Suprapubic skin (tissue), 4 donors: ENCODE measurements around the gene RPS8. TPM values are rescaled to one million over a fixed set of nuclear protein-coding genes. Genes with fewer than 3 reads are reported as not detected.
A peak's percentile ranks its signal among the peaks of the same experiment; 100 is the strongest.
"Not testable (repeated sequence)": the region's sequence is repeated elsewhere in the genome, so short reads cannot be mapped to it uniquely, and the experiment has no call there.

Source experiments
- DNase-seq, 2 donors: peaks; one replicate each; pipeline ENCODE4 v3.0.0-alpha.2; 2019; ENCODE audit warnings: low spot score in 2 of 2
- H3K27ac ChIP-seq: fragments of 200-600 bp; sonication (generic); one replicate; pipeline ENCODE4 v1.5.1; 2019
- H3K27me3 ChIP-seq: fragments of 200-600 bp; sonication (generic); one replicate; pipeline ENCODE4 v1.5.1; 2019
- H3K36me3 ChIP-seq: fragments of 200-600 bp; sonication (generic); one replicate; pipeline ENCODE4 v1.5.1; 2019
- H3K4me1 ChIP-seq: fragments of 200-600 bp; sonication (generic); one replicate; pipeline ENCODE4 v1.5.1; 2019
- H3K4me3 ChIP-seq: fragments of 200-600 bp; sonication (generic); one replicate; pipeline ENCODE4 v1.5.1; 2019; ENCODE audit warnings: mild to moderate bottlenecking
- H3K9me3 ChIP-seq: fragments of 200-600 bp; sonication (generic); one replicate; pipeline ENCODE4 v1.5.1; 2019
- CTCF ChIP-seq, 2 donors: fragments of 200-600 bp in 1 of 2; fragments of 450-650 bp in 1 of 2; sonication (generic) in 1 of 2; IDR thresholded peaks; one replicate each; pipeline ENCODE4 v1.5.1; 2016 to 2019; ENCODE audit warnings: antibody characterized with exemption in 2 of 2, mild to moderate bottlenecking in 1 of 2, moderate library complexity in 1 of 2
- EP300 ChIP-seq: sonication (generic); formaldehyde crosslinking; IDR thresholded peaks from one replicate; pipeline ENCODE4 v1.6.1; 2017; ENCODE audit warnings: antibody characterized with exemption
- POLR2A ChIP-seq, 2 donors: fragments of 450-650 bp; IDR thresholded peaks; one replicate each; pipeline ENCODE4 v1.6.1; 2017; ENCODE audit warnings: antibody characterized with exemption in 2 of 2, mild to moderate bottlenecking in 2 of 2, moderate library complexity in 2 of 2
- POLR2AphosphoS5 ChIP-seq, 3 donors: sonication (generic); formaldehyde crosslinking; IDR thresholded peaks; one replicate each; pipeline ENCODE4 v1.6.1; 2017; ENCODE audit warnings: antibody characterized with exemption in 3 of 3
- WGBS: methylation state at CpG from one replicate; pipeline ENCODE4 v1.1.5; 2018; 5-methylcytosine and 5-hydroxymethylcytosine counted together
- total RNA-seq, 4 donors: library from RNA; depleted of rRNA; stranded (reverse); fragments of >200 nt; gene quantifications; one replicate each; pipeline ENCODE4 v1.1.0, GENCODE V29; 2016

RPS8 gene
- total RNA-seq, 4 donors from 2014 or later: 1,858 to 3,271 (median 2,807) TPM

DNA sequence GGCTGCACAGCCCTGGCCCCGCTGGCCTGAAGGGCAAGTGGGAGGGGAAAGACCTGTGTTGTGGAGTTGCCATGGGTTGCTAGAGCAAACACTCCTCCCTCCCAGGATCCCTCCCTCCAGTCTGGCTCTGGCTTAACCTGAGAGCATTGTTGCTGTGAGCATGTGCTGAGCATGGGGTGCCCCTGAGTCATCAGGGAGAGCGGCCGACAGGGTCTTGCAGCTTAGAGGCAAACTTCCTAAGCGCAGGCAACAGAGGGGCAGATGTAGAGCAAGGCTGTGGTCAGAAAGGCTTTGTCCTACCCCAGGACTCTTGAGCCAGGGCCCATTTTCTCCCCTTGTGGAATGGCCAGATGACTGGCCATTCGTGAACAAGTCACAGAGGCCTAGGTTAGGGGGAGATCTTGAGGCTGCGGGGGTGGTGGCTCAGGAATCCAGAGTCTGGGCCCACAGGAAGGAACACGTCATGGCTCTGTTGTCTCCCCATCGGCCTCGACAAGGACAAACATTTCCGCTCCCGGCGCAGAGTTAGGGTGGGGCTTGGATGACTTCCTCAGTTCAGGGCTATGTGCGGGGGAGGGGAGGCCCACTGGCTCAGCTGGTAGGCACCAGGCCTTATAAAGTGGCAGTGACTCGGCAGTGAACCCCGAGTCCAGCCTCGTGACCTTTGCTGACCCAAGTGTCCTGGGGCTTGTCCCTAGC, 32.2 kb downstream of the RPS8 start:
- 0% methylated on average over 9 of the region's 16 CpGs for WGBS
- peak overlapping the region; percentile 94 for H3K27ac ChIP-seq
- no peaks in the 10 kb centered on the region for H3K27me3 ChIP-seq
- TF ChIP-seq POLR2AphosphoS5 (IDR thresholded peaks at IDR 0.05): peak; percentile 68 to 92 (median 84)
- peak; percentile 7 to 55 for TF ChIP-seq POLR2A (IDR thresholded peaks at IDR 0.05)
- no peak for TF ChIP-seq CTCF (IDR thresholded peaks at IDR 0.05)
- TF ChIP-seq EP300: no peak
- peak; percentile 99 for DNase-seq
- peaks cover 83% of the 10 kb centered on the region for H3K4me1 ChIP-seq
- H3K4me3 ChIP-seq: peak overlapping the region; percentile 33
- H3K9me3 ChIP-seq: no peaks in the 10 kb centered on the region
- H3K36me3 ChIP-seq: peaks cover 40% of the 10 kb centered on the region

- peaks cover 32% of the 10 kb centered on the region for H3K36me3 ChIP-seq
- peak in 1 of 2 donors; percentile 51 for TF ChIP-seq POLR2A (IDR thresholded peaks at IDR 0.05)
- TF ChIP-seq POLR2AphosphoS5 (IDR thresholded peaks at IDR 0.05): no peak
- no peak for TF ChIP-seq CTCF (IDR thresholded peaks at IDR 0.05)
- no peak for TF ChIP-seq EP300
- H3K27me3 ChIP-seq: no peaks in the 10 kb centered on the region
- peak within 1 kb of the TSS; percentile 94 for H3K27ac ChIP-seq
- H3K9me3 ChIP-seq: no peaks in the 10 kb centered on the region
- DNase-seq: peak; percentile 93 to 94
- H3K4me3 ChIP-seq: peak within 1 kb of the TSS; percentile 33
- 15% methylated on average over 12 of the region's 23 CpGs for WGBS
- peaks cover 83% of the 10 kb centered on the region for H3K4me1 ChIP-seq
Measured at GRCh38 chr1:44808063-44808937, 33.0 kb downstream of the RPS8 start, which contains the start of gene BTBD19. BTBD19 (plus strand) TSS chr1:44808523; CDS start chr1:44808821, 298 bp downstream.

DNA sequence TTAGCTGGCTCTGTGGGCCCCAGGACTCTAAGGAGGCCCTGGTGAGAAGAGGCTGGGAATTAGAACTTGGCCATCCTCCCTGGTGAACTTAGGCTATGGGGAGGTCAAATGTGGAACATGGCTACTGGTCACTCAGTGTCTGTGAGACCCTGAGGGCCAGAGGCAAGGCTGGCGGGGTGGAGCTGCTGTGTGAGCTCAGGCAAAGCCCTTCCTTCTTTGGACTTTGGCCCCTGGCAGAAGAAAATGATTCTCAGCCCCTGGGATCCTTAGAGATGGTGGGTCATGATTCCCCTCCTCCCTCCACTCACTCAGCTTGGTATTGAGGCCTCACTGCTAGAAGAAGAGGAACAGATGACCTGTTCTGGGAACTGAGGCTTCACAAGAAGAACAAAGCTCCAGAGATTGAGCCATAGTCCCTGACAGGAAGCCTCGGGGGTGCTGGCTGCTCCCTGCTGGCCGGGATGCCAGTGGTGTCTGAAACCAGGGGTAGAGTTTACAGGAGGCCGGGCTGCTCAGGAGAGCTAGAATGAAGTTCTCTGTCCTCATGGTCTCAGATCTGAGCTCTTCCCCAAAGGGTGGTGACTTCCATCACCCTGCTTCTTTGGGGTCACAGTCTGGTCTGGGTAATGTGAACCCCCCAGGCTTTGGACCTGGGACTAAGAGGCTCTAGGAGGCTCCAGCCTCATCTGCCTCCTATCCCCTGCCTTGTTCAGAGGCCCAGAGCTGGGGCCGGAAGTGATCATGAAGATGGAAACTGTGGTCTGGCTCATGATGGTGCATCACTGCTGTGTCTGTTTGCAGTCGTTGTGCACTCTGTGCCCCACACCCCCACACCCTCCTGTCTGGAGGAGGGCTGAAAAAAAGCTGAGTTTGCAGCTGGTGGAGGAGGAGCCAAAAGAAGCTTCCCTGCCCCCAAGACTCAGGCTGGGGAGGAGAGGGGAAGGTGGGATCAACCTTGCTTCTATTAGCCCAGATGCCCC, 33.9 kb downstream of the RPS8 start:
- peak overlapping the region; percentile 33 for H3K4me3 ChIP-seq
- H3K27me3 ChIP-seq: no peaks in the 10 kb centered on the region
- DNase-seq: peak; percentile 83 to 85
- H3K36me3 ChIP-seq: peaks cover 23% of the 10 kb centered on the region
- H3K27ac ChIP-seq: peak overlapping the region; percentile 94
- no peak for TF ChIP-seq CTCF (IDR thresholded peaks at IDR 0.05)
- TF ChIP-seq POLR2AphosphoS5 (IDR thresholded peaks at IDR 0.05): no peak
- TF ChIP-seq POLR2A (IDR thresholded peaks at IDR 0.05): no peak
- TF ChIP-seq EP300: no peak
- H3K4me1 ChIP-seq: peaks cover 82% of the 10 kb centered on the region
- 43% methylated on average over 6 of the region's 6 CpGs for WGBS
- H3K9me3 ChIP-seq: no peaks in the 10 kb centered on the region

DNA sequence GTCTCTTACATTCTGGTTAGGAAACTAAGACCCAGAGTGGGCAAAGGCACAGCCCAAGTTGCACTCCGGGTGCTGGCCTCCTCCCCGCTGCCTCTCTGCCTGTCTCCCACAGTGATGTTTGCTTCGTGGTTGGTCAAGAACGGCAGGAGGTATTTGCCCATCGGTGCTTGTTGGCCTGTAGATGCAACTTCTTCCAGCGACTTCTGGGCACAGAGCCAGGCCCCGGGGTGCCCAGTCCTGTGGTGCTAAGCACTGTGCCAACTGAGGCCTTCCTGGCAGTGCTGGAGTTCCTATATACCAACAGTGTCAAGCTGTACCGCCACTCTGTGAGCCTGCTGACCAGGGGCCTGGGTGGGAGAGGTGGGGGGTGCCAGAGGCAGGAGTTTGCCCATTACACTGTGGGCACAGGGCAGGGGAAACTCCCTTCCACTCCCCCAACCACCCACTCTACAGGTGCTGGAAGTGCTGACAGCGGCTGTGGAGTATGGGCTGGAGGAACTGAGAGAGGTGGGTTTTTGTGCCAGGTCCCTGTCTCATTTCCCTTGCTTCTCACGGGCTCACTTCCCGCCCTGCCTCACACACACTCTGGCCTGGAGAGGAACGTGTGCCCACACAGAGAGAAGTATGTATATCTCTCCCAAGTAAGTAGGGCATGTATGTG, 34.9 kb downstream of the RPS8 start:
- H3K4me1 ChIP-seq: peaks cover 91% of the 10 kb centered on the region

GRCh38 chr1:44810762-44811105, 35.4 kb downstream of the RPS8 start:
- Histone ChIP-seq H3K4me1 (peaks cover 96% of the 10 kb centered on the region), H3K27ac (peak overlapping the region; percentile 94)
- not testable (repeated sequence) for H3K9me3 ChIP-seq, H3K36me3 ChIP-seq, H3K27me3 ChIP-seq, H3K4me3 ChIP-seq
- peak in 1 of 2 donors; percentile 21 for DNase-seq
- WGBS: 88% methylated on average over 4 of the region's 4 CpGs

More for the DNA sequence above, 34.9 kb downstream of the RPS8 start:
- peak in 1 of 2 donors; percentile 86 for DNase-seq
- Histone ChIP-seq H3K36me3 (peaks cover 13% of the 10 kb centered on the region), H3K27ac (peak overlapping the region; percentile 94), H3K4me3 (peak overlapping the region; percentile 33), H3K9me3 (no peaks in the 10 kb centered on the region), H3K27me3 (no peaks in the 10 kb centered on the region)
- 31% methylated on average over 10 of the region's 12 CpGs for WGBS
- peak in 1 of 3 donors; percentile 18 for TF ChIP-seq POLR2AphosphoS5 (IDR thresholded peaks at IDR 0.05)
- no peak for TF ChIP-seq EP300
